DMS153 (cell line): ENCODE data around the gene ITGA8.
"Not testable (repeated sequence)": the region's sequence is repeated elsewhere in the genome, so short reads cannot be mapped to it uniquely, and the experiment has no call there.

Source experiments
- DNase-seq: peaks from one replicate; lab custom pipeline; 2025; lab: John Stamatoyannopoulos, UW

Gene ITGA8

GRCh38 chr10:15678851-15679250, 40.9 kb downstream of the ITGA8 start:
- DNase-seq: no peak

GRCh38 chr10:15672469-15672868, 47.3 kb downstream of the ITGA8 start:
- DNase-seq: no peak

GRCh38 chr10:15670880-15671279, 48.8 kb downstream of the ITGA8 start:
- no peak for DNase-seq

- no peak for DNase-seq
These were observed 58.1 kb downstream of the ITGA8 start for GRCh38 chr10:15661574-15661973.

GRCh38 chr10:15660990-15661389, 58.7 kb downstream of the ITGA8 start:
- DNase-seq: no peak

- DNase-seq: no peak
These were observed 61.5 kb downstream of the ITGA8 start for GRCh38 chr10:15658069-15658702.

GRCh38 chr10:15652757-15653156, 67.0 kb downstream of the ITGA8 start:
- no peak for DNase-seq

GRCh38 chr10:15652117-15652516, 67.6 kb downstream of the ITGA8 start:
- DNase-seq: no peak

GRCh38 chr10:15651175-15651574, 68.5 kb downstream of the ITGA8 start:
- no peak for DNase-seq

- no peak for DNase-seq
These were observed 77.6 kb downstream of the ITGA8 start for GRCh38 chr10:15642095-15642494.

GRCh38 chr10:15640536-15641085, 79.1 kb downstream of the ITGA8 start:
- DNase-seq: no peak

GRCh38 chr10:15636446-15636845, 83.3 kb downstream of the ITGA8 start:
- DNase-seq: no peak

- no peak for DNase-seq
These were observed 87.1 kb downstream of the ITGA8 start for GRCh38 chr10:15632456-15633091.

- not testable (repeated sequence) for DNase-seq
These were observed 88.5 kb downstream of the ITGA8 start for GRCh38 chr10:15631205-15631604.

GRCh38 chr10:15630353-15630752, 89.4 kb downstream of the ITGA8 start:
- no peak for DNase-seq

- no peak for DNase-seq
These were observed 92.0 kb downstream of the ITGA8 start for GRCh38 chr10:15627617-15628196.

GRCh38 chr10:15626937-15627336, 92.8 kb downstream of the ITGA8 start:
- DNase-seq: no peak

- DNase-seq: no peak
These were observed 94.5 kb downstream of the ITGA8 start for GRCh38 chr10:15625261-15625660.

GRCh38 chr10:15624401-15625196, 95.1 kb downstream of the ITGA8 start:
- no peak for DNase-seq

- no peak for DNase-seq
These were observed 98.7 kb downstream of the ITGA8 start for GRCh38 chr10:15620836-15621515.

- DNase-seq: no peak
These were observed 99.4 kb downstream of the ITGA8 start for GRCh38 chr10:15620337-15620736.

- DNase-seq: no peak
These were observed 110.5 kb downstream of the ITGA8 start for GRCh38 chr10:15609246-15609645.
